ENCODE measurements around the gene GABBR2.

Gene GABBR2

GRCh38 chr9:98442114-98442513 is 266.6 kb downstream of the GABBR2 start:
- DNase-seq (ENCODE audit: low read depth in 2 of 2), result no peak

- DNase-seq (ENCODE audit: low read depth in 2 of 2), result no peak
These were observed 270.1 kb downstream of the GABBR2 start for GRCh38 chr9:98438666-98439065.

- DNase-seq (ENCODE audit: low read depth in 2 of 2), result no peak
These were observed 271.2 kb downstream of the GABBR2 start for GRCh38 chr9:98437458-98438034.

GRCh38 chr9:98432960-98433359 is 275.8 kb downstream of the GABBR2 start:
- DNase-seq (ENCODE audit: low read depth in 2 of 2), result no peak

- DNase-seq (ENCODE audit: low read depth in 2 of 2), result no peak
These were observed 276.6 kb downstream of the GABBR2 start for GRCh38 chr9:98432134-98432533.

- no peak for DNase-seq (ENCODE audit: low read depth in 2 of 2)
These were observed 278.0 kb downstream of the GABBR2 start for GRCh38 chr9:98430535-98431292.

- no peak for DNase-seq (ENCODE audit: low read depth in 2 of 2)
These were observed 279.1 kb downstream of the GABBR2 start for GRCh38 chr9:98429613-98430012.

GRCh38 chr9:98428454-98428853 is 280.3 kb downstream of the GABBR2 start:
- no peak for DNase-seq (ENCODE audit: low read depth in 2 of 2)

- no peak for DNase-seq (ENCODE audit: low read depth in 2 of 2)
These were observed 281.2 kb downstream of the GABBR2 start for GRCh38 chr9:98427491-98427890.

GRCh38 chr9:98425079-98425478 is 283.7 kb downstream of the GABBR2 start:
- no peak for DNase-seq (ENCODE audit: low read depth in 2 of 2)

- no peak for DNase-seq (ENCODE audit: low read depth in 2 of 2)
These were observed 289.5 kb downstream of the GABBR2 start for GRCh38 chr9:98419260-98419603.

GRCh38 chr9:98418578-98419259 is 290.0 kb downstream of the GABBR2 start:
- no peak for DNase-seq (ENCODE audit: low read depth in 2 of 2)

GRCh38 chr9:98416294-98417248 is 292.2 kb downstream of the GABBR2 start:
- DNase-seq (ENCODE audit: low read depth in 2 of 2), result no peak

GRCh38 chr9:98415782-98416181 is 293.0 kb downstream of the GABBR2 start:
- no peak for DNase-seq (ENCODE audit: low read depth in 2 of 2)

GRCh38 chr9:98413084-98413483 is 295.7 kb downstream of the GABBR2 start:
- no peak for DNase-seq (ENCODE audit: low read depth in 2 of 2)

- DNase-seq (ENCODE audit: low read depth in 2 of 2), result no peak
These were observed 296.5 kb downstream of the GABBR2 start for GRCh38 chr9:98412101-98412842.

- DNase-seq (ENCODE audit: low read depth in 2 of 2), result no peak
These were observed 298.5 kb downstream of the GABBR2 start for GRCh38 chr9:98410185-98410697.

- DNase-seq (ENCODE audit: low read depth in 2 of 2), result no peak
These were observed 299.0 kb downstream of the GABBR2 start for GRCh38 chr9:98409719-98410118.

- no peak for DNase-seq (ENCODE audit: low read depth in 2 of 2)
These were observed 302.3 kb downstream of the GABBR2 start for GRCh38 chr9:98406469-98406868.

- DNase-seq (ENCODE audit: low read depth in 2 of 2), result no peak
These were observed 304.5 kb downstream of the GABBR2 start for GRCh38 chr9:98404237-98404636.

GRCh38 chr9:98403715-98404114 is 305.0 kb downstream of the GABBR2 start:
- no peak for DNase-seq (ENCODE audit: low read depth in 2 of 2)

Data from stimulated activated CD4-positive, alpha-beta T cell treated with anti-CD3 and anti-CD28 coated beads, Interleukin-12 subunit alpha, Interleukin-12 subunit beta, amount 100 ng/mL, for 24 hours (primary cell).